Osteoblast (primary cell): ENCODE results near the gene OPCML. TPM values are rescaled to one million over a fixed set of nuclear protein-coding genes. Genes with fewer than 3 reads are reported as not detected.

Experiments used
- DNase-seq: peaks from one replicate; pipeline ENCODE4 v3.0.0; 2011; ENCODE audit warnings: low spot score, mixed read lengths; ENCODE audit not compliant: insufficient read length; ENCODE audit errors: missing footprints
- H2AFZ ChIP-seq: 2 replicates; pipeline ENCODE4 v1.6.0; 2011; ENCODE audit warnings: mild to moderate bottlenecking, low read length
- H3K27ac ChIP-seq: 2 replicates; pipeline ENCODE4 v1.5.1; 2011; ENCODE audit warnings: mild to moderate bottlenecking, low read depth, low read length, moderate library complexity
- H3K27me3 ChIP-seq: 2 replicates; pipeline ENCODE4 v1.6.0; 2012; ENCODE audit warnings: mild to moderate bottlenecking, control low read depth, inconsistent platforms, low read length, moderate library complexity; ENCODE audit not compliant: insufficient read depth
- H3K36me3 ChIP-seq: 2 replicates; pipeline ENCODE4 v1.5.1; 2011; ENCODE audit warnings: mild to moderate bottlenecking, low read length, control low read depth, moderate library complexity; ENCODE audit not compliant: insufficient read depth
- H3K4me1 ChIP-seq: 2 replicates; pipeline ENCODE4 v1.5.1; 2011; ENCODE audit warnings: mild to moderate bottlenecking, low read length, control low read depth, moderate library complexity; ENCODE audit not compliant: insufficient read depth
- H3K4me2 ChIP-seq: 2 replicates; pipeline ENCODE4 v1.6.0; 2011; ENCODE audit warnings: mild to moderate bottlenecking, low read length; ENCODE audit not compliant: insufficient read depth
- H3K4me3 ChIP-seq: fragments of 200-600 bp; sonication (generic); 3 replicates; pipeline ENCODE4 v1.5.1; 2012; ENCODE audit warnings: mild to moderate bottlenecking, low read length, inconsistent platforms; ENCODE audit not compliant: insufficient read depth
- H3K79me2 ChIP-seq: 2 replicates; pipeline ENCODE4 v1.6.0; 2012; ENCODE audit warnings: mild to moderate bottlenecking, low read length, control low read depth, inconsistent platforms; ENCODE audit not compliant: insufficient read depth
- H3K9me3 ChIP-seq: 2 replicates; pipeline ENCODE4 v1.5.1; 2011; ENCODE audit warnings: low read depth, low read length, control low read depth
- H4K20me1 ChIP-seq: 2 replicates; pipeline ENCODE4 v1.6.0; 2012; ENCODE audit warnings: mild to moderate bottlenecking, low read length, control low read depth; ENCODE audit not compliant: insufficient read depth
- total RNA-seq: library from RNA; depleted of rRNA; stranded (reverse); fragments of >200 nt; gene quantifications from 2 replicates; pipeline ENCODE4 v1.2.3, GENCODE V29; 2012
- TF ChIP-seq, protein P1 (sequence below): IDR thresholded peaks from 2 replicates; pipeline ENCODE4 v1.5.1; 2011; ENCODE audit warnings: mild to moderate bottlenecking, low read depth, low read length, moderate library complexity; ENCODE audit errors: extremely low read depth

The OPCML gene
- total RNA-seq, 1 donor, result 0.36 TPM

- no peaks in the 10 kb centered on the region for H4K20me1 ChIP-seq
- H3K4me2 ChIP-seq, result no peak overlapping the region
- no peaks in the 10 kb centered on the region for H3K9me3 ChIP-seq
- TF ChIP-seq, protein P1, sequence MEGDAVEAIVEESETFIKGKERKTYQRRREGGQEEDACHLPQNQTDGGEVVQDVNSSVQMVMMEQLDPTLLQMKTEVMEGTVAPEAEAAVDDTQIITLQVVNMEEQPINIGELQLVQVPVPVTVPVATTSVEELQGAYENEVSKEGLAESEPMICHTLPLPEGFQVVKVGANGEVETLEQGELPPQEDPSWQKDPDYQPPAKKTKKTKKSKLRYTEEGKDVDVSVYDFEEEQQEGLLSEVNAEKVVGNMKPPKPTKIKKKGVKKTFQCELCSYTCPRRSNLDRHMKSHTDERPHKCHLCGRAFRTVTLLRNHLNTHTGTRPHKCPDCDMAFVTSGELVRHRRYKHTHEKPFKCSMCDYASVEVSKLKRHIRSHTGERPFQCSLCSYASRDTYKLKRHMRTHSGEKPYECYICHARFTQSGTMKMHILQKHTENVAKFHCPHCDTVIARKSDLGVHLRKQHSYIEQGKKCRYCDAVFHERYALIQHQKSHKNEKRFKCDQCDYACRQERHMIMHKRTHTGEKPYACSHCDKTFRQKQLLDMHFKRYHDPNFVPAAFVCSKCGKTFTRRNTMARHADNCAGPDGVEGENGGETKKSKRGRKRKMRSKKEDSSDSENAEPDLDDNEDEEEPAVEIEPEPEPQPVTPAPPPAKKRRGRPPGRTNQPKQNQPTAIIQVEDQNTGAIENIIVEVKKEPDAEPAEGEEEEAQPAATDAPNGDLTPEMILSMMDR, result no peak
- H3K36me3 ChIP-seq, result no peaks in the 10 kb centered on the region
- peaks cover 16% of the 10 kb centered on the region for H3K4me1 ChIP-seq
- H3K4me3 ChIP-seq, result no peak overlapping the region
- H3K79me2 ChIP-seq, result no peaks in the 10 kb centered on the region
- peaks cover 5% of the 10 kb centered on the region for H3K27me3 ChIP-seq
- DNase-seq, result no peak
- H3K27ac ChIP-seq, result no peak overlapping the region
- no peak overlapping the region for H2AFZ ChIP-seq
These were observed 1075.5 kb downstream of the OPCML start for GRCh38 chr11:132456751-132457328.

DNA sequence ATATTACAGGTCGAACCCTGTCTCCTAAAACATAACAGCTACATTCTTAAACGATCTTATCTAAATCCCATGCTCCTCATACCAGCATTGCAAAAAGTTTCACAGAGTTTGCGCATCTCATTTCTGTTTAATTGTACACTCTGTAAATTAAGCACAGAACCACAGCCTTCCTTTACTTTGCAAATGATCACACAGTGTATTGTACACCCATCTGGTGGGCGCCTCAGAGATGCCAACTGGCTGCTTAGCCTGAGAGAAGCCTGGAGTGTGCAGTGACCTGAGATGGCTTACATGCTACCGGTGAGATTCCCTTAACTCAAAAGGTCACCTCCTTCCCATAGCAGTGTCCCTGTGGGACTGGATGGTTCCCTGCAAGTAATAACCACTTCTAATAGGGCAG lies 1077.3 kb downstream of the OPCML start:
- peaks cover 5% of the 10 kb centered on the region for H3K27me3 ChIP-seq
- peaks cover 16% of the 10 kb centered on the region for H3K4me1 ChIP-seq
- H4K20me1 ChIP-seq, result no peaks in the 10 kb centered on the region
- no peak overlapping the region for H3K4me3 ChIP-seq
- no peak overlapping the region for H3K27ac ChIP-seq
- no peak overlapping the region for H2AFZ ChIP-seq
- no peaks in the 10 kb centered on the region for H3K79me2 ChIP-seq
- H3K9me3 ChIP-seq, result no peaks in the 10 kb centered on the region
- TF ChIP-seq, protein P1, result no peak
- H3K4me2 ChIP-seq, result no peak overlapping the region
- no peaks in the 10 kb centered on the region for H3K36me3 ChIP-seq
- no peak for DNase-seq

DNA sequence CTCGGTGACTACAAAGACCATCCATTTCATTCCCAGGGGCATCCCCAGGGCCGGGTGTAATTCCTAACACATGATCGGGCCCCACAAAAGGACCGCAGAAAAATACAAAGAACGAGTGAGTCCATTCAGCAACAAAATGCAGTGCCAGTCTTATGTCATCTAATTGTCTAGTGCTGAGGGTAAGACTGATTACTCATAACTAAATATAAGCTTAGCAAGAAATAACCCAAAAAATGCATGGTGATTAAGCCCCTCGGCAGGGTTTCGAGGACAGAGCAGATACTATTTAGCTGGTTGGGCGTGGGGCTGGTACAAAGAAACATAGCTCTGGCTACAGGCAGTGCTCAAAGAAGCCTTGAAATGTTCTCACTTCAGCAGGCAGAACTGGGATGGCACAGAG lies 1078.9 kb downstream of the OPCML start:
- Histone ChIP-seq H3K4me1 (peaks cover 23% of the 10 kb centered on the region), H3K79me2 (no peaks in the 10 kb centered on the region), H3K9me3 (no peaks in the 10 kb centered on the region), H3K36me3 (no peaks in the 10 kb centered on the region), H3K4me3 (no peak overlapping the region), H3K27ac (no peak overlapping the region), H4K20me1 (no peaks in the 10 kb centered on the region), H2AFZ (no peak overlapping the region), H3K27me3 (peaks cover 5% of the 10 kb centered on the region), H3K4me2 (peak overlapping the region; percentile 54)
- TF ChIP-seq, protein P1, result no peak
- peak; percentile 56 for DNase-seq

GRCh38 chr11:132452616-132453015 lies 1079.7 kb downstream of the OPCML start:
- TF ChIP-seq, protein P1, result no peak
- Histone ChIP-seq H2AFZ (no peak overlapping the region), H3K4me3 (no peak overlapping the region), H3K9me3 (no peaks in the 10 kb centered on the region), H3K4me1 (peaks cover 28% of the 10 kb centered on the region), H3K36me3 (no peaks in the 10 kb centered on the region), H3K4me2 (no peak overlapping the region), H3K27me3 (peaks cover 5% of the 10 kb centered on the region), H4K20me1 (no peaks in the 10 kb centered on the region), H3K79me2 (no peaks in the 10 kb centered on the region), H3K27ac (no peak overlapping the region)
- no peak for DNase-seq
